K562 (cell line): Measurements from ENCODE around the gene NTN3. TPM values are rescaled to one million over a fixed set of nuclear protein-coding genes. Genes with fewer than 3 reads are reported as not detected.

Source experiments
- ATAC-seq: fragments of 200-7000 bp; cut with Tn5 transposase; 3 replicates; pipeline ENCODE4 v1.9.1; 2020; ENCODE audit warnings: moderate library complexity
- BruUV-seq: library from RNA; stranded (reverse); fragments of 400-500 nt; replicated peaks from 2 replicates; lab custom pipeline; 2021; lab: Mats Ljungman, UMichigan
- CTCF ChIA-PET: fragments of 300-600 bp; formaldehyde crosslinking; extraction: SDS; loops from one replicate; lab custom pipeline; 2021; ENCODE audit warnings: low intra/inter-chr PET ratio; lab: Yijun Ruan, JAX
- POLR2A ChIA-PET: fragments of 300-600, 350-650 bp; sonication (Branson Sonifier 250); formaldehyde crosslinking; extraction: SDS; loops from one replicate; lab custom pipeline; 2021; ENCODE audit warnings: antibody characterized with exemption, inconsistent platforms; lab: Yijun Ruan, JAX
- DNase-seq, 4 experiments: peaks; one replicate each; pipeline versions ENCODE4 v3.0.0 to v3.0.0-alpha.2; 2011 to 2018; ENCODE audit warnings: low spot score in 3 of 4, mixed read lengths in 3 of 4; ENCODE audit errors: extremely low read depth in 1 of 4
- FAIRE-seq: peaks from 2 replicates; lab custom pipeline; 2011; peaks lifted over from hg19 to GRCh38; lab: Jason Lieb, UNC
- H2AFZ ChIP-seq: 2 replicates; pipeline ENCODE4 v1.6.0; 2011; ENCODE audit warnings: low read depth, low read length, control low read depth, inconsistent platforms
- H3K27ac ChIP-seq: fragments of 200-600 bp; 3 replicates; pipeline ENCODE4 v1.8.0; 2011; ENCODE audit warnings: low read depth, mild to moderate bottlenecking, control low read depth, inconsistent platforms, low read length, moderate library complexity, mixed read lengths; ENCODE audit errors: extremely low read depth
- H3K27me3 ChIP-seq, 2 experiments: fragments of 300-600 bp in 1 of 2; 2 replicates in 1 of 2; 3 replicates in 1 of 2; pipeline versions ENCODE4 v1.6.0 to v1.8.0; 2011; ENCODE audit warnings: inconsistent platforms in 2 of 2, low read length in 2 of 2, mild to moderate bottlenecking in 1 of 2, mixed read lengths in 1 of 2, moderate library complexity in 1 of 2; ENCODE audit not compliant: control insufficient read depth in 2 of 2, insufficient read depth in 2 of 2
- H3K36me3 ChIP-seq: fragments of 300-600 bp; 3 replicates; pipeline ENCODE4 v1.8.0; 2011; ENCODE audit warnings: mild to moderate bottlenecking, low read length, inconsistent platforms; ENCODE audit not compliant: control insufficient read depth, insufficient read depth
- H3K4me1 ChIP-seq, 2 experiments: fragments of 200-600 bp in 1 of 2; replicated peaks in 1 of 2; 2 replicates in 1 of 2; 3 replicates in 1 of 2; pipeline versions ENCODE4 v1.5.1 to v1.8.0; 2011; ENCODE audit warnings: inconsistent platforms in 2 of 2, low read length in 2 of 2, mild to moderate bottlenecking in 1 of 2, mixed read lengths in 1 of 2, moderate library complexity in 1 of 2; ENCODE audit not compliant: control insufficient read depth in 2 of 2, insufficient read depth in 2 of 2
- H3K4me2 ChIP-seq: 2 replicates; pipeline ENCODE4 v1.6.1; 2011; ENCODE audit warnings: low read length, control low read depth, inconsistent platforms, mixed read lengths; ENCODE audit not compliant: insufficient read depth
- H3K4me3 ChIP-seq: fragments of 200-600 bp; sonication (generic), shearing (Covaris generic); 2 replicates; pipeline ENCODE4 v1.5.1; 2016; ENCODE audit warnings: control low read depth, inconsistent platforms
- H3K79me2 ChIP-seq: fragments of 200-600 bp; 3 replicates; pipeline ENCODE4 v1.8.0; 2011; ENCODE audit warnings: low read length, inconsistent platforms; ENCODE audit not compliant: control insufficient read depth, insufficient read depth
- H3K9ac ChIP-seq, 2 experiments: 2 replicates each; pipeline versions ENCODE4 v1.6.0 to v1.6.1; 2011; ENCODE audit warnings: low read depth in 2 of 2, low read length in 2 of 2, control low read depth in 1 of 2, inconsistent platforms in 1 of 2, mild to moderate bottlenecking in 1 of 2, mixed read lengths in 1 of 2; ENCODE audit not compliant: insufficient read depth in 1 of 2
- H3K9me1 ChIP-seq: one replicate; pipeline ENCODE4 v1.6.0; 2011; ENCODE audit warnings: inconsistent platforms, mild to moderate bottlenecking, low read length, moderate library complexity; ENCODE audit not compliant: control insufficient read depth, insufficient read depth
- H3K9me3 ChIP-seq: replicated peaks from 2 replicates; pipeline ENCODE4 v1.5.1; 2011; ENCODE audit warnings: low read depth, low read length, inconsistent platforms; ENCODE audit not compliant: control insufficient read depth, insufficient read depth
- H4K20me1 ChIP-seq: replicated peaks from 2 replicates; pipeline ENCODE4 v1.6.1; 2011; ENCODE audit warnings: low read length, inconsistent platforms, mixed read lengths; ENCODE audit not compliant: control insufficient read depth, insufficient read depth
- BRD9 ChIP-seq: fragments of 450-650 bp; IDR thresholded peaks from 2 replicates; pipeline ENCODE4 v1.6.1; 2018; ENCODE audit warnings: low read depth; ENCODE audit not compliant: partially characterized antibody
- DIDO1 ChIP-seq: fragments of 450-650 bp; IDR thresholded peaks from 2 replicates; pipeline ENCODE4 v1.6.1; 2016; ENCODE audit warnings: low read depth, missing biosample characterization, missing genetic modification characterization
- GABPB2 ChIP-seq: fragments of 250-450 bp; sonication (Bioruptor Pico); conservative IDR thresholded peaks from 2 replicates; pipeline ENCODE4 v1.5.1; 2021; ENCODE audit warnings: mild to moderate bottlenecking
- NCOA1 ChIP-seq: fragments of 450-650 bp; IDR thresholded peaks from 2 replicates; pipeline ENCODE4 v1.6.1; 2016; ENCODE audit warnings: low read depth
- NFIC ChIP-seq: fragments of 450-650 bp; IDR thresholded peaks from 2 replicates; pipeline ENCODE4 v1.6.1; 2017; ENCODE audit warnings: mild to moderate bottlenecking, inconsistent platforms
- NR3C1 ChIP-seq: sonication (generic); formaldehyde crosslinking; IDR thresholded peaks from 2 replicates; pipeline ENCODE4 v1.8.1; 2022; ENCODE audit warnings: missing genetic modification reagents
- OTX1 ChIP-seq: fragments of 450-650 bp; formaldehyde crosslinking; IDR thresholded peaks from 2 replicates; pipeline ENCODE4 v1.4.0; 2022; ENCODE audit warnings: mild to moderate bottlenecking
- POLR2G ChIP-seq: fragments of 200-400 bp; formaldehyde crosslinking; IDR thresholded peaks from 2 replicates; pipeline ENCODE4 v1.6.1; 2017; ENCODE audit warnings: low read depth, mild to moderate bottlenecking, antibody characterized with exemption, low read length, moderate library complexity
- RBM25 ChIP-seq: fragments of 200-400 bp; formaldehyde crosslinking; IDR thresholded peaks from 2 replicates; pipeline ENCODE4 v1.6.1; 2018; ENCODE audit warnings: low read length, low read depth, moderate library complexity; ENCODE audit not compliant: severe bottlenecking
- STAG1 ChIP-seq: sonication (generic); formaldehyde crosslinking; IDR thresholded peaks from 2 replicates; pipeline ENCODE4 v1.5.0; 2020; ENCODE audit warnings: missing genetic modification reagents, borderline replicate concordance
- TCF3 ChIP-seq: sonication (generic); formaldehyde crosslinking; IDR thresholded peaks from 2 replicates; pipeline ENCODE4 v1.4.0; 2020; ENCODE audit warnings: mild to moderate bottlenecking, missing genetic modification reagents
- U2AF2 ChIP-seq: fragments of 200-400 bp; formaldehyde crosslinking; optimal IDR thresholded peaks from 2 replicates; pipeline ENCODE3; 2017; ENCODE audit warnings: low read depth, mild to moderate bottlenecking, low read length
- YY1 ChIP-seq, 3 experiments: IDR thresholded peaks; 2 replicates each; pipeline ENCODE4 v1.6.1; 2011; ENCODE audit warnings: low read length in 2 of 3, mild to moderate bottlenecking in 2 of 3, moderate library complexity in 2 of 3, borderline replicate concordance in 1 of 3, control low read depth in 1 of 3, low read depth in 1 of 3; ENCODE audit not compliant: insufficient read depth in 3 of 3, insufficient replicate concordance in 2 of 3, control insufficient read depth in 1 of 3, insufficient read length in 1 of 3; ENCODE audit errors: extremely low read depth in 1 of 3
- ZFX ChIP-seq: sonication (generic); formaldehyde crosslinking; IDR thresholded peaks from 2 replicates; pipeline ENCODE4 v1.8.0; 2022; ENCODE audit warnings: mild to moderate bottlenecking, missing genetic modification reagents, moderate library complexity
- ZNF12 ChIP-seq: sonication (generic); formaldehyde crosslinking; IDR thresholded peaks from 2 replicates; pipeline ENCODE4 v1.4.0; 2020; ENCODE audit warnings: mild to moderate bottlenecking, missing genetic modification reagents
- ZNF143 ChIP-seq: sonication (generic); formaldehyde crosslinking; IDR thresholded peaks from 2 replicates; pipeline ENCODE4 v1.9.0; 2022; ENCODE audit warnings: mild to moderate bottlenecking, missing genetic modification reagents
- ZNF212 ChIP-seq: fragments of 450-650 bp; formaldehyde crosslinking; IDR thresholded peaks from 2 replicates; pipeline ENCODE4 v1.4.0; 2020; ENCODE audit warnings: mild to moderate bottlenecking
- ZNF589 ChIP-seq: fragments of 200-800 bp; sonication (Bioruptor generic); IDR thresholded peaks from 2 replicates; pipeline ENCODE4 v1.6.1; 2016; ENCODE audit warnings: low read depth, missing genetic modification characterization, missing compliant biosample characterization
- ZNF766 ChIP-seq: fragments of 200-800 bp; sonication (Bioruptor generic); conservative IDR thresholded peaks from 2 replicates; pipeline ENCODE4 v1.6.1; 2016; ENCODE audit warnings: missing genetic modification characterization, missing compliant biosample characterization
- WGBS: fragments of 100-300 bp; shearing (Covaris generic); methylation state at CpG from one replicate; pipeline ENCODE4 v1.1.6; 2016; ENCODE audit warnings: low coverage, mixed read lengths; ENCODE audit not compliant: insufficient coverage; ENCODE audit errors: missing lambda C conversion rate; 5-methylcytosine and 5-hydroxymethylcytosine counted together
- in situ Hi-C: fragments of 300-500 bp; cut with MboI; formaldehyde crosslinking; loops from 4 replicates; pipeline ENCODE4 v1.15.0; 2018; ENCODE audit warnings: inconsistent platforms, mixed read lengths
- intact Hi-C: fragments of 100-400 bp; cut with micrococcal nuclease; formaldehyde crosslinking; loops from 2 replicates; pipeline ENCODE4 v1.14.2; 2022
- polyA plus RNA-seq, 8 experiments: library from polyadenylated mRNA; depleted of rRNA in 4 of 8; stranded (reverse) in 5 of 8; unstranded in 3 of 8; fragments of >200 nt; fragmentation: Nextera tagmentation in 2 of 8; fragmentation: Illumina TruSeq in 1 of 8; extraction: Ambion mirVana in 2 of 8; extraction: Trizol in 1 of 8; gene quantifications; 2 replicates each; pipeline versions ENCODE4 v1.2.1 to v1.2.3, GENCODE V29; 2011 to 2014; ENCODE audit warnings: inconsistent platforms in 1 of 8, missing spikeins in 1 of 8
- total RNA-seq, 7 experiments: library from RNA; depleted of rRNA in 6 of 7; stranded (reverse); fragments of >200 nt in 6 of 7; fragmentation: Illumina TruSeq in 2 of 7; extraction: Trizol in 2 of 7; gene quantifications; 2 replicates each; pipeline versions ENCODE4 v1.2.1 to v1.2.3, GENCODE V29; 2011 to 2021; ENCODE audit warnings: low replicate concordance in 1 of 7

Gene NTN3
- total and polyA plus RNA-seq, 9 of the 15 experiments (the other 6 are each of a cell fraction or from before 2014, with no cell fraction given) = not detected

DNA sequence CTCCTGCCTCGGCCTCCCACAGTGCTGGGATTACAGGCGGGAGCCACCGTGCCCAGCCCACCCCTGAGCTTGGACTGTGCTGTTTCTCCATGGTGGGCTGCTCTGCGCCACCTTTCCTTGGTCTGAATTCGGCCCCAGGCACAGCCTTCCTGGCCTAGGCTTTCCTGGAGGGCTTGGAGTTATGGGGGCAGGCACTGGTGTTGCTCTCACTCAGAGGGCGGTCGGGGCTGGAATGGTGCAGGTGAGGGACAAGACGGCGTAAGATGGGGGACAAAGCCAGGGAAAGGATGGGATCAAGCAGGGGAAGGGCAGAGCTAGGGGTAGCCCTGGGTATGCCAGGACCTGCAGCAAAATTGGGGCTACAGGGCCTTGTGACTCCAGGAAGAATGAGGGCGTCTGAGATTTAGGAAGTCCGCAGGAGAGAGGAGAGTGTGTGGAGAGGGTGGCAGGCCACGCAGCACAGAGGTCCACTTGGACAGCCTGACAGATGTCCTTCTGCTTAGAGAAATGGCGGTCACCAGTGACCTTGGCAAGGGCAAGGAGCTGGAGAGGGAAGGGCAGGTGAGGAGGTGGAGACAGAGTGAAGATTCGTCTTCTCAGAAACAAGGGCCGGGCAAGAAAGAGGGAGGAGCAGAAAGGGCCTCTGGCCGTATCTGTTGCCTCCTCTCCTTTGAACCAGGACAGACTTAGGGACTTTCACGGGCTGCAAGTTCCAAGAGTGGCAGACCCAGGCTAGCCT lies 41.1 kb downstream of the NTN3 start:
- Histone ChIP-seq H3K4me3 (no peak overlapping the region), H4K20me1 (peaks cover 24% of the 10 kb centered on the region), H3K9me3 (no peaks in the 10 kb centered on the region), H3K79me2 (peaks cover 41% of the 10 kb centered on the region), H3K27me3 (no peaks in the 10 kb centered on the region), H3K9ac (peak overlapping the region; percentile 42 to 96), H3K36me3 (peaks cover 18% of the 10 kb centered on the region), H3K4me1 (peaks cover 50 to 88% of the 10 kb centered on the region in 2 experiments), H3K27ac (peak overlapping the region; percentile 61), H3K4me2 (peak overlapping the region; percentile 94), H3K9me1 (peaks cover 3% of the 10 kb centered on the region), H2AFZ (peak overlapping the region; percentile 80)
- CTCF ChIA-PET = no interaction called here
- WGBS = 57% methylated on average over 17 of the region's 17 CpGs
- intact Hi-C loops = no loop called here
- DNase-seq = peak in 2 of 4 experiments; percentile 38 to 57
- in situ Hi-C loops = no loop called here
- POLR2A ChIA-PET = interaction anchor here (0.6 to 1.3 kb wide), 5 partner anchors 9 to 55 kb away, joined by 3 to 5 read pairs (median 3); no protein-coding TSS in a partner anchor
- no peak for FAIRE-seq
- peak; percentile 6; the same call in 1 of the 3 replicates for ATAC-seq
- BruUV-seq = no TSS peak
- TF ChIP-seq ZNF589 (CRISPR knock-in tag) (0 out of 2 replicates have a peak, but pooled peaks have one; percentile 5), BRD9 (no peak), NFIC (no peak), ZNF12 (CRISPR knock-in tag) (no peak), TCF3 (CRISPR knock-in tag) (no peak), U2AF2 (no peak), DIDO1 (tag) (no peak), ZFX (CRISPR knock-in tag) (peak; percentile 42; the same call in 1 of the 2 replicates), POLR2G (0 out of 2 replicates have a peak, but pooled peaks have one; percentile 0), GABPB2 (no peak), ZNF143 (CRISPR knock-in tag) (0 out of 2 replicates have a peak, but pooled peaks have one; percentile 20), NCOA1 (no peak), ZNF212 (CRISPR knock-in tag) (no peak), RBM25 (no peak), STAG1 (CRISPR knock-in tag) (no peak; the same call in 1 of the 2 replicates), NR3C1 (CRISPR knock-in tag) (no peak), YY1 (IDR thresholded peaks at IDR 0.05; ENCODE audit: borderline replicate concordance in 1 of 3, control insufficient read depth in 1 of 3, extremely low read depth in 1 of 3, insufficient read depth in 3 of 3, insufficient read length in 1 of 3, insufficient replicate concordance in 2 of 3, low read depth in 1 of 3, low read length in 2 of 3) (peak in 1 of 3 experiments; percentile 33), OTX1 (CRISPR knock-in tag) (no peak), ZNF766 (no peak)
